Endothelial cell of umbilical vein (primary cell): ENCODE measurements around the gene TRPC3. TPM values are rescaled to one million over a fixed set of nuclear protein-coding genes. Genes with fewer than 3 reads are reported as not detected.

ENCODE experiments used
- BruUV-seq: library from RNA; stranded (reverse); fragments of 400-500 nt; replicated peaks from 2 replicates; lab custom pipeline; 2021; lab: Mats Ljungman, UMichigan
- CTCF ChIA-PET: fragments of 300-600, 350-600 bp; sonication (Branson Sonifier 250); formaldehyde crosslinking; loops from one replicate; lab custom pipeline; 2021; ENCODE audit warnings: antibody characterized with exemption, inconsistent platforms; lab: Charles Lee
- POLR2A ChIA-PET: fragments of 300-600, 350-600 bp; sonication (Branson Sonifier 250); formaldehyde crosslinking; loops from one replicate; lab custom pipeline; 2021; ENCODE audit warnings: antibody characterized with exemption, inconsistent platforms; lab: Charles Lee
- DNase-seq: peaks from one replicate; pipeline ENCODE4 v3.0.0-alpha.2; 2011; ENCODE audit warnings: low read depth, low spot score
- FAIRE-seq: peaks from 2 replicates; lab custom pipeline; 2011; peaks lifted over from hg19 to GRCh38; lab: Jason Lieb, UNC
- H2AFZ ChIP-seq: 2 replicates; pipeline ENCODE4 v1.6.0; 2012; ENCODE audit warnings: low read depth, low read length, control low read depth, inconsistent platforms
- H3K27ac ChIP-seq: 2 replicates; pipeline ENCODE4 v1.5.1; 2011; ENCODE audit warnings: low read depth, mild to moderate bottlenecking, control low read depth, low read length, moderate library complexity; ENCODE audit not compliant: insufficient read depth
- H3K27me3 ChIP-seq, 2 experiments: 2 replicates each; pipeline versions ENCODE4 v1.6.0 to v1.6.1; 2011; ENCODE audit warnings: low read length in 2 of 2, mixed read lengths in 1 of 2; ENCODE audit not compliant: control insufficient read depth in 2 of 2, insufficient read depth in 2 of 2
- H3K36me3 ChIP-seq, 2 experiments: 2 replicates in 1 of 2; 3 replicates in 1 of 2; pipeline ENCODE4 v1.5.1; 2011; ENCODE audit warnings: low read length in 2 of 2, mild to moderate bottlenecking in 1 of 2, moderate library complexity in 1 of 2; ENCODE audit not compliant: control insufficient read depth in 2 of 2, insufficient read depth in 2 of 2; ENCODE audit errors: extremely low read depth in 1 of 2
- H3K4me1 ChIP-seq: 3 replicates; pipeline ENCODE4 v1.5.1; 2011; ENCODE audit warnings: mild to moderate bottlenecking, low read length; ENCODE audit not compliant: control insufficient read depth, insufficient read depth; ENCODE audit errors: extremely low read depth
- H3K4me2 ChIP-seq: 2 replicates; pipeline ENCODE4 v1.6.1; 2011; ENCODE audit warnings: low read length, control low read depth, mixed read lengths; ENCODE audit not compliant: insufficient read depth
- H3K4me3 ChIP-seq, 3 experiments: fragments of 200-600 bp in 1 of 3; sonication (generic), shearing (Covaris generic) in 1 of 3; replicated peaks in 1 of 3; 2 replicates each; pipeline ENCODE4 v1.5.1; 2011 to 2016; ENCODE audit warnings: control low read depth in 3 of 3, low read length in 3 of 3, mild to moderate bottlenecking in 2 of 3, inconsistent platforms in 1 of 3, low read depth in 1 of 3, moderate library complexity in 1 of 3; ENCODE audit not compliant: insufficient read depth in 1 of 3
- H3K79me2 ChIP-seq: 2 replicates; pipeline ENCODE4 v1.6.0; 2012; ENCODE audit warnings: low read length, inconsistent platforms; ENCODE audit not compliant: control insufficient read depth, insufficient read depth
- H3K9ac ChIP-seq: replicated peaks from 2 replicates; pipeline ENCODE3; 2011; ENCODE audit warnings: low read length, control low read depth; ENCODE audit not compliant: insufficient read depth; ENCODE audit errors: extremely low read depth
- H3K9me1 ChIP-seq: replicated peaks from 3 replicates; pipeline ENCODE4 v1.6.0; 2011; ENCODE audit warnings: mild to moderate bottlenecking, low read length; ENCODE audit not compliant: control insufficient read depth, insufficient read depth; ENCODE audit errors: extremely low read depth
- H3K9me3 ChIP-seq: replicated peaks from 2 replicates; pipeline ENCODE4 v1.5.1; 2012; ENCODE audit warnings: low read length, inconsistent platforms; ENCODE audit not compliant: control insufficient read depth, insufficient read depth
- H4K20me1 ChIP-seq: replicated peaks from 2 replicates; pipeline ENCODE3; 2011; ENCODE audit warnings: mild to moderate bottlenecking, low read length; ENCODE audit not compliant: control insufficient read depth, insufficient read depth; ENCODE audit errors: extremely low read depth
- EZH2 ChIP-seq: IDR thresholded peaks from 2 replicates; pipeline ENCODE4 v1.6.1; 2012; ENCODE audit warnings: borderline replicate concordance, low read depth, mild to moderate bottlenecking, moderate library complexity, low read length, inconsistent platforms; ENCODE audit not compliant: severe bottlenecking
- FOS ChIP-seq: IDR thresholded peaks from 2 replicates; pipeline ENCODE4 v1.6.1; 2011; ENCODE audit warnings: mild to moderate bottlenecking, low read length, moderate library complexity, borderline replicate concordance; ENCODE audit not compliant: insufficient read depth
- GATA2 ChIP-seq: IDR thresholded peaks from 2 replicates; pipeline ENCODE4 v1.7.0; 2011; ENCODE audit warnings: low read depth, mild to moderate bottlenecking, moderate library complexity, mixed read lengths, low read length; ENCODE audit not compliant: insufficient read length, insufficient read depth
- JUN ChIP-seq: IDR thresholded peaks from 2 replicates; pipeline ENCODE4 v1.6.1; 2011; ENCODE audit warnings: borderline replicate concordance, low read depth; ENCODE audit not compliant: insufficient read length, insufficient read depth
- MYC ChIP-seq: IDR thresholded peaks from one replicate; pipeline ENCODE4 v1.6.1; 2011; ENCODE audit warnings: mild to moderate bottlenecking, low read depth, low read length
- POLR2A ChIP-seq: IDR thresholded peaks from 2 replicates; pipeline ENCODE4 v1.6.1; 2012; ENCODE audit warnings: low read depth, mild to moderate bottlenecking, control low read depth, low read length
- POLR2AphosphoS5 ChIP-seq: IDR thresholded peaks from 2 replicates; pipeline ENCODE4 v1.6.1; 2012; ENCODE audit warnings: low read depth, mild to moderate bottlenecking, control low read depth, low read length, moderate library complexity; ENCODE audit not compliant: insufficient read depth
- dilution Hi-C: fragments of 300-500 bp; cut with MboI; formaldehyde crosslinking; loops from one replicate; pipeline ENCODE4 v1.15.0; 2019; ENCODE audit warnings: low sequenced_read_pairs; ENCODE audit not compliant: extremely low pct_ligation_motif_present
- intact Hi-C: fragments of 100-400 bp; cut with micrococcal nuclease; formaldehyde crosslinking; loops from one replicate; pipeline ENCODE4 v1.10.0; 2022
- polyA plus RNA-seq, 4 experiments: library from polyadenylated mRNA; depleted of rRNA in 3 of 4; stranded (reverse) in 3 of 4; unstranded in 1 of 4; fragments of >200 nt; gene quantifications; 2 replicates each; pipeline versions ENCODE4 v1.2.1 to v1.2.3, GENCODE V29; 2011 to 2012; ENCODE audit warnings: missing spikeins in 1 of 4
- total RNA-seq: library from RNA; stranded (reverse); gene quantifications from 2 replicates; pipeline ENCODE4 v1.2.3, GENCODE V29; 2021
- TF ChIP-seq, protein P1 (sequence below): IDR thresholded peaks from 2 replicates; pipeline ENCODE4 v1.6.1; 2011; ENCODE audit not compliant: insufficient read depth, insufficient read length
- TF ChIP-seq, protein P2 (sequence below), 2 donors: IDR thresholded peaks; 1 replicate in 1 of 2; 2 replicates in 1 of 2; pipeline ENCODE4 v1.5.1; 2011; ENCODE audit warnings: low read length in 2 of 2, mild to moderate bottlenecking in 2 of 2, moderate library complexity in 2 of 2, control low read depth in 1 of 2, inconsistent platforms in 1 of 2, low read depth in 1 of 2; ENCODE audit not compliant: insufficient read depth in 1 of 2; ENCODE audit errors: extremely low read depth in 1 of 2

TRPC3 gene
- total and polyA plus RNA-seq, 2 donors (not counting 3 experiments of a cell fraction or from before 2014, with no cell fraction given), result not detected

DNA sequence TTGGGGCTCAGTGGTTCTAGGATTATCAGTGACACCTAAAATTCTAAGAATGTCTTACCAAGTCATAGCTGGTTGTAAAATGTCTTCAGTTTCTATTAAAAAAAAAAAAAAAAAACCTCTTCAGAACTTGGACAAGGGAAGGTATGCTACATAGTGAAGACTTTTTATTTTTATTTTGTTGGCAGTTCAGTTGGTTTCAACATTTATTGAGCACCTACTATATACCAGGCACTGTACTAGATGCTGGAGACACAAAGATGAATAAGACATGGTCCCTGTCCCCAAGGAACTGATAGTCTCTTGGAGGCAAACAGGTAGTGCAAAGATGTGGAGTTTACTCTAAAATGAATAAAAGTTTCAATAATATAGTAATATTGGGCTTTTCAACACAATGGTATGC, 72.7 kb downstream of the TRPC3 start:
- TF ChIP-seq JUN (no peak), POLR2AphosphoS5 (no peak), POLR2A (no peak), MYC (no peak), FOS (no peak), GATA2 (no peak), EZH2 (no peak)
- TF ChIP-seq, protein P1, sequence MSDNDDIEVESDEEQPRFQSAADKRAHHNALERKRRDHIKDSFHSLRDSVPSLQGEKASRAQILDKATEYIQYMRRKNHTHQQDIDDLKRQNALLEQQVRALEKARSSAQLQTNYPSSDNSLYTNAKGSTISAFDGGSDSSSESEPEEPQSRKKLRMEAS, result no peak
- TF ChIP-seq, protein P2, sequence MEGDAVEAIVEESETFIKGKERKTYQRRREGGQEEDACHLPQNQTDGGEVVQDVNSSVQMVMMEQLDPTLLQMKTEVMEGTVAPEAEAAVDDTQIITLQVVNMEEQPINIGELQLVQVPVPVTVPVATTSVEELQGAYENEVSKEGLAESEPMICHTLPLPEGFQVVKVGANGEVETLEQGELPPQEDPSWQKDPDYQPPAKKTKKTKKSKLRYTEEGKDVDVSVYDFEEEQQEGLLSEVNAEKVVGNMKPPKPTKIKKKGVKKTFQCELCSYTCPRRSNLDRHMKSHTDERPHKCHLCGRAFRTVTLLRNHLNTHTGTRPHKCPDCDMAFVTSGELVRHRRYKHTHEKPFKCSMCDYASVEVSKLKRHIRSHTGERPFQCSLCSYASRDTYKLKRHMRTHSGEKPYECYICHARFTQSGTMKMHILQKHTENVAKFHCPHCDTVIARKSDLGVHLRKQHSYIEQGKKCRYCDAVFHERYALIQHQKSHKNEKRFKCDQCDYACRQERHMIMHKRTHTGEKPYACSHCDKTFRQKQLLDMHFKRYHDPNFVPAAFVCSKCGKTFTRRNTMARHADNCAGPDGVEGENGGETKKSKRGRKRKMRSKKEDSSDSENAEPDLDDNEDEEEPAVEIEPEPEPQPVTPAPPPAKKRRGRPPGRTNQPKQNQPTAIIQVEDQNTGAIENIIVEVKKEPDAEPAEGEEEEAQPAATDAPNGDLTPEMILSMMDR (IDR thresholded peaks at IDR 0.05; ENCODE audit: extremely low read depth in 1 of 2, insufficient read depth in 1 of 2, low read depth in 1 of 2, low read length in 2 of 2), result no peak
- dilution Hi-C loops, result no loop called here
- CTCF ChIA-PET, result no interaction called here

More for the DNA sequence above, 72.7 kb downstream of the TRPC3 start:
- no peak overlapping the region for H3K4me2 ChIP-seq
- no peak for DNase-seq
- intact Hi-C loops, result no loop called here
- no peak overlapping the region for H3K27ac ChIP-seq
- no peak overlapping the region for H2AFZ ChIP-seq
- no peak overlapping the region for H3K9ac ChIP-seq
- H3K9me1 ChIP-seq, result no peaks in the 10 kb centered on the region
- H3K27me3 ChIP-seq, result peaks cover 7 to 46% of the 10 kb centered on the region in 2 experiments
- BruUV-seq, result no TSS peak
- no peaks in the 10 kb centered on the region for H3K79me2 ChIP-seq
- no peaks in the 10 kb centered on the region for H4K20me1 ChIP-seq
- FAIRE-seq, result no peak
- H3K4me1 ChIP-seq, result no peaks in the 10 kb centered on the region
- no peak overlapping the region for H3K4me3 ChIP-seq
- no peaks in the 10 kb centered on the region for H3K9me3 ChIP-seq
- POLR2A ChIA-PET, result no interaction called here
- no peaks in the 10 kb centered on the region for H3K36me3 ChIP-seq
